GM12801 (cell line): ENCODE data around the gene ZPLD1.

Source experiments
- TF ChIP-seq, protein P1 (sequence below): IDR thresholded peaks from one replicate; pipeline ENCODE4 v1.5.1; 2011; ENCODE audit warnings: control low read depth; ENCODE audit not compliant: insufficient read length; ENCODE audit errors: extremely low read depth

The ZPLD1 gene

DNA sequence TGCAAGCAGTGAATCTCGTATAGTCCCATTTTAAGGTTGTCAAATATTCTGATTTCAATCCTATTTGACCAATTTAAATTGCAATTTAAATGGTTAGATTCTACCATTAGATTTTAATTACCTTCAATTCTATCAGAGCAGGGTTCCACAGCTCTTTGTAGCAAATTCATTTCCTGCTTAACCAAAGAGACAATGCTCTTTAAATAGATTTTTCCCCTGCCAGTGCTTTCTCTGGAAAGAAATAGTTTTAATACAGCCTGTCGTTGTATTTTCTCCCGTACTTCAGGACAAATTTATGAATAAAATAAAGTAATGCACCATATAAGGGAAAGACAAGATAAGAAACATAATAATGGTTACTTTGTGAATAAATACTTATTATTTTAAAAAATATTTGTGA lies 62.8 kb downstream of the ZPLD1 start:
- TF ChIP-seq, protein P1, sequence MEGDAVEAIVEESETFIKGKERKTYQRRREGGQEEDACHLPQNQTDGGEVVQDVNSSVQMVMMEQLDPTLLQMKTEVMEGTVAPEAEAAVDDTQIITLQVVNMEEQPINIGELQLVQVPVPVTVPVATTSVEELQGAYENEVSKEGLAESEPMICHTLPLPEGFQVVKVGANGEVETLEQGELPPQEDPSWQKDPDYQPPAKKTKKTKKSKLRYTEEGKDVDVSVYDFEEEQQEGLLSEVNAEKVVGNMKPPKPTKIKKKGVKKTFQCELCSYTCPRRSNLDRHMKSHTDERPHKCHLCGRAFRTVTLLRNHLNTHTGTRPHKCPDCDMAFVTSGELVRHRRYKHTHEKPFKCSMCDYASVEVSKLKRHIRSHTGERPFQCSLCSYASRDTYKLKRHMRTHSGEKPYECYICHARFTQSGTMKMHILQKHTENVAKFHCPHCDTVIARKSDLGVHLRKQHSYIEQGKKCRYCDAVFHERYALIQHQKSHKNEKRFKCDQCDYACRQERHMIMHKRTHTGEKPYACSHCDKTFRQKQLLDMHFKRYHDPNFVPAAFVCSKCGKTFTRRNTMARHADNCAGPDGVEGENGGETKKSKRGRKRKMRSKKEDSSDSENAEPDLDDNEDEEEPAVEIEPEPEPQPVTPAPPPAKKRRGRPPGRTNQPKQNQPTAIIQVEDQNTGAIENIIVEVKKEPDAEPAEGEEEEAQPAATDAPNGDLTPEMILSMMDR, result no peak

DNA sequence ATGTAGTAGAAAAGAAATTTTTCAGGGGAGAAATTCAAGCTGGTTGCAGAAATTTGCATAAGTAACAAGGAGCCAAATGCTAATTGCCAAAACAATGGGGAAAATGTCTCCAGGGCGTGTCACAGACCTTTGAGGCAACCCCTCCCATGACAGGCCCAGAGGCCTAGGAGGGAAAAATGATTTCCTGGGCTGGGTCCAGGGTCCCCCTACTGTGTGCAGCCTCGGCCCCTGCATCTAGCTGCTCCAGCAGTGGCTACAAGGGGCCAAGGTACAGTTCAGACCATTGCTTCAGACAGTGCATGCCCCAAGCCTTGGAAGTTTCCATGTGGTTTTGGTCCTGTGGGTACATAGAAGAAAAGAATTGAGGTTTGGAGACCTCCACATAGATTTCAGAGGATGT lies 70.7 kb downstream of the ZPLD1 start:
- TF ChIP-seq, protein P1, result no peak

DNA sequence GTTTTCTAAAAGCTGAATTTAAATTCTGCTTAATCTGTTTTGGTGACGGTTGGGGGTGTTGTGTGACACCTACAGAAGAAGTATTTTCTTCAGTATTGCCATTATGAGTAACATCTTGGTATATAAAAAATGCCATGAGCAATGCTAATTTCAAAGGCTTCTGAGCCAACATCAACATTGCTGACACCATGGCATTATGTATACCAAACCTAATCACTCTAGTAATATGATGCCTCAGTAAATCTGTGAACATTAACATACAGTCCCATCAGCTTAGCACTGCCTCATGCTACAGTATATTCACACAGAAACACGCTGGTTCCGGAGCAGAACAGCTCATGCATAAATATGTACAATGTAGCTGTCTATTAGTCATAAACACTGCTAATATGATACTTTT lies 75.8 kb downstream of the ZPLD1 start:
- TF ChIP-seq, protein P1, result no peak

DNA sequence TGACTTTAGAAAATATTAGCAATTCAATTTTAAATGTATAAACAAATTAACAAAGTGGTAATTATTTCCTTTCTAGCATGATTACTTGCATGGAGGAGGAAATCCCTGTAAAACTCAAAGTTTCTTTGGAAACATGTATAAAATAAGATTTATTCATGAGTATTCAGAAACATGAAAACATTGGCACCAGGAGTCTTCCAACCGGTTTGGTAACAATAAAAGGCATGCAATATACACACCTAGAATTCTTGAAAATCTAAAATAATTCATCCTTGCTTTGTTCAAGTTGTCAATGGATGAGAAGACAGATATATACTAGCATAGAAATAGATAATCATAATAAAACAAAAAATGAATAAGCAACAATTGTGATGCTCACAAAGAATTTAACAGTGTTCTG lies 76.4 kb downstream of the ZPLD1 start:
- TF ChIP-seq, protein P1, result no peak

DNA sequence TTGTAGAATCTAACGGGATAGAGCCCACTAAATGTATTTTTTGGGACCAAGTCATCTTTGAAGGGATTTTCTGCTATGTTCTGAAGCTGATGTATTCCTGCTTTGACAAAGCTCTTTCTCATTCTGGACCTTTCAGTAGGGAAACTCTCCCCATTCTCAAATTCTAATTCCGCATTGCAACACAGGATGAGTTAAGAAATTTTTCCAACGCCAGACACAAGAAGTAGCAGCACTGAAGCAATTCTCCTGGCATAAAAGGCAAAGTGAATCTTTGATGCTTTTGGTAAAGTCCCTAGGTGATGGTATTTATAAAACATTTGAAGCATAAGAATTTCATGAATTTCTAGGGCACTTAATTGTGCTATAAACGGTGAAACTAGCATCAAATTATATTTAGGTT lies 76.8 kb downstream of the ZPLD1 start:
- TF ChIP-seq, protein P1, result no peak

DNA sequence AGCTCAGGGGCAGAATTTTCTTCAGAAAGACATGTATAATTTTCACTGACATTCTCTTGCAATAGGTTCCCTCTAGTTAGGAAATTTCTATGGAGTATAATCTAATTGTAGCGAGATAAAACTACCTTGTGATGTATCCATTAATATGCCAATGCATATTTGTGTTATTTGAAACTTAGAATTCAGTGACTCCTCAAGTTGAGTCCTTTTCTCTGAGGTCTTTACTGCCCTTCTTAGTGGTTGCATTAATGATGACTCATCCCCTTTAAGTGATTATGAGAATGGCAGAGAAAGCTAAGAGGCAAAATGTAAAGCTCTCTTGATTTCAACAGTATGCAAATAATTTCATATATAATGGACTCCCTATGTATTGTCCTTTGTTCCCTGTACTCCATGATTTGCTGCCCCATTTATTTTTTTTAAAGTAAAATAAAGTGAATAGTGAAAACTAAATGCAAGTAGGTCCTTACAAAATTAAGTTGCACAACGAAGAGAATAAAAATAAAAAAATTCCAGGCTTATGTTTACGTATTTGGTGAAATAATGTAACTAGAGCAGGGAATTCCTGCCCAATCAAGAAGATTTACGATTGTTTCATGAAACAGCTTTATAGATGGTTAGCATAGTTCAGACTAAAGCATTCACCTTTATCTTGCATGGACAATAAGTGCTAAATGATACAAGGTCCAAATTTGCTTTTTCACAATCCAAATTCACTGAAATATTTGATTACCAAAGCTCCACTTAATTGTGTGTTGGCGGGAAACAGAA lies 78.1 kb downstream of the ZPLD1 start:
- TF ChIP-seq, protein P1, result no peak

DNA sequence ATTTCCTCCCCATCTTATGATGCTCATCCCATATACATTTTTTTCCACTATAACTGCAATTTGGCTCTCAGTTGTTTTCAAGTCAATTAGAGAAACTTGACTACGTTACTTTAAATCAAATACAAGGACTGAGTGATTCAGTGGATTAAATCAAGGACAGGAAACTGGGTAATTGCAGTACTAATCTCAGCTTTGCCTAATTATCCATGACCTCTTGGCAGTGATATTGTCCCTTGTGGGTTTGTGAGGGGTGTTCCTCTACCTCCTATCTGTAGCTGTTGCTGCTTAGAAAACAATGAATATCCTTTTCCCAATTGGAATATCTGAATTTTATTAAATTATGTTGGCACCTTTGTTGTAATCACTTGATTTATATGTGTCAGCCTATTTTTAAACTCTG lies 79.4 kb downstream of the ZPLD1 start:
- TF ChIP-seq, protein P1, result no peak
